AG09319 (cell line): Measurements from ENCODE around the gene TAF10.

ENCODE experiments used
- DNase-seq: peaks from one replicate; pipeline ENCODE4 v3.0.0-alpha.2; 2010; ENCODE audit warnings: low read depth; ENCODE audit errors: extremely low read depth
- CTCF ChIP-seq: IDR thresholded peaks from 2 replicates; pipeline ENCODE4 v1.5.1; 2011; ENCODE audit warnings: low read depth, mild to moderate bottlenecking, inconsistent platforms, low read length, moderate library complexity

The TAF10 gene

GRCh38 chr11:6604081-6604626 lies 7.9 kb downstream of the TAF10 start:
- DNase-seq: peak; percentile 36
- TF ChIP-seq CTCF: peak; percentile 36

- peak; percentile 23 for TF ChIP-seq CTCF
Observed at GRCh38 chr11:6603287-6604080, 8.5 kb downstream of the TAF10 start, which contains the start of the genes ILK and RRP8. TSS of gene ILK (plus strand) at chr11:6603774. CDS start at chr11:6604272, 498 bp downstream. TSS of gene RRP8 (minus strand) at chr11:6603616. CDS start at chr11:6603502, 114 bp downstream.

GRCh38 chr11:6602096-6602940 lies 9.7 kb downstream of the TAF10 start:
- no peak for DNase-seq
- TF ChIP-seq CTCF: no peak

More at GRCh38 chr11:6603287-6604080, 8.5 kb downstream of the TAF10 start, which contains the start of the genes ILK and RRP8:
- DNase-seq: peak; percentile 61

- no peak for DNase-seq
- no peak for TF ChIP-seq CTCF
Observed at GRCh38 chr11:6601041-6601461, 11.0 kb downstream of the TAF10 start.

GRCh38 chr11:6599881-6600390 lies 12.1 kb downstream of the TAF10 start:
- TF ChIP-seq CTCF: no peak
- no peak for DNase-seq

GRCh38 chr11:6599449-6599848 lies 12.6 kb downstream of the TAF10 start:
- no peak for DNase-seq
- TF ChIP-seq CTCF: no peak

GRCh38 chr11:6598555-6598954 lies 13.5 kb downstream of the TAF10 start:
- TF ChIP-seq CTCF: no peak
- no peak for DNase-seq
